H7 (cell line): ENCODE measurements around the gene HACD2. TPM values are rescaled to one million over a fixed set of nuclear protein-coding genes. Genes with fewer than 3 reads are reported as not detected.
A peak's percentile ranks its signal among the peaks of the same experiment; 100 is the strongest.

Experiments used
- DNase-seq: peaks from one replicate; pipeline ENCODE4 v3.0.0; 2012
- H3K27me3 ChIP-seq: 2 replicates; pipeline ENCODE4 v1.6.0; 2011; ENCODE audit warnings: mild to moderate bottlenecking, low read length; ENCODE audit not compliant: control insufficient read depth, insufficient read depth
- H3K36me3 ChIP-seq: replicated peaks from 2 replicates; pipeline ENCODE4 v1.5.1; 2011; ENCODE audit warnings: low read length; ENCODE audit not compliant: control insufficient read depth, insufficient read depth
- H3K4me3 ChIP-seq: 2 replicates; pipeline ENCODE4 v1.5.1; 2011; ENCODE audit warnings: low read depth, mild to moderate bottlenecking, control low read depth, low read length, moderate library complexity; ENCODE audit not compliant: insufficient read depth
- total RNA-seq: library from RNA; depleted of rRNA; stranded (reverse); fragments of >200 nt; shearing (Covaris generic); gene quantifications from 2 replicates; pipeline ENCODE4 v1.2.3, GENCODE V29; 2014

The HACD2 gene
- total RNA-seq, 1 experiment from 2014 or later: 17.2 TPM

DNA sequence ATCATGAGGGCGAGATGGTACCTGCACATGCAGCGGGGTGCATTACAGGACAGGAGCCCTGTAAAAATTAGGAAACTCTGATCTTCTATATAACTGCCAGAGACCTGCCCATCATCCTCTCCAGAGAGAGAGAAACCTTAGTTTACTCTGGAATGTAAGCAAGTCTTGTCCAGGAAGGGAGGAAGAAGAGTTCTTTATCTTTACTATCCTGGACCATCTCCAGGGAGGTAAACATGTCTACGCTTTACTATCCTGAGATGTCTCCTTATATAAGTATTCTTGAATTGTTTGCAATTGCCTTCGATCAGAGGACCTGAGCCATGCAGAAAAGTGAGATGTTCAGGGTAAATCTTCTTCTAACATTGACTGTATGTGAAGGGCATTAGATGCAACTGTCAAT lies 12.7 kb upstream of the HACD2 start:
- H3K36me3 ChIP-seq: no peaks in the 10 kb centered on the region
- DNase-seq: no peak
- no peaks in the 10 kb centered on the region for H3K27me3 ChIP-seq
- no peak overlapping the region for H3K4me3 ChIP-seq

DNA sequence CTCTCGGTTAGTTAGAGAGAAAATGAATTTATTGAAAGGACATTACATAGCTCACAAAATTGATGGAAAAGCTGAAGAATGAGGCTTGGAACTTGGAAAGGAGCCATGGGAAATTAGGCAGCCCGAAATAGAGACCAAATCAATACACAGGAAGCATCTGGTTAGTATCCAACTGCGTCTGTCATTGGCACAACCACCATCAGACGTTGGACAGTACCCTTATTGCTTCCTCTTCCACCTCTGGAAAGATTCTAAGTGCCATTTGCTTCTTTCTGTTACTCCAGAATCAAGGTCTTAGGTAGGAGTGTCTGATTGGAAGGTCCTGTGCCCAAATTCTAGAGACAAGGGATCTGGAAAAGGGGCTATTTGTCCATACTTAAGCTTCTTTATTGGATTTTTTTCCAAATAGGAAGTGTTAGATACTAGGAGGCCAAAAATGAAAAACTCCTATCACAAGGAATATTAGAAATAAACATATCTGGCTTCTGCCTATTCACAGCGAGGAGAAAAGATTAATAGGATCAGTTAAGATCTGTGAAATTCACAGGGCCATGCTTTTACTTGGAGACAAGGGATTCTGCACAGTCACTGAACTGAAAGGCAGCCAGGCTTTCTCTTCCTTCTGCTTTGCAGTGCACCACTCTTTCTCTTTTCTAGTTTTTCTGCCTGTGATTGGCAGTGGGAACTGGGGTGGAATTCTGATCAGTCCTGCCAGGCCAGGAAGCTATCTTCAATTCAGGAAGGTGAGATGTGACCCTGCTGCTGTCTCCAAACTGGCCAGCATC lies 10.7 kb upstream of the HACD2 start:
- Histone ChIP-seq H3K36me3 (no peaks in the 10 kb centered on the region; the same call in 1 of the 2 replicates), H3K27me3 (no peaks in the 10 kb centered on the region), H3K4me3 (no peak overlapping the region)
- no peak for DNase-seq

DNA sequence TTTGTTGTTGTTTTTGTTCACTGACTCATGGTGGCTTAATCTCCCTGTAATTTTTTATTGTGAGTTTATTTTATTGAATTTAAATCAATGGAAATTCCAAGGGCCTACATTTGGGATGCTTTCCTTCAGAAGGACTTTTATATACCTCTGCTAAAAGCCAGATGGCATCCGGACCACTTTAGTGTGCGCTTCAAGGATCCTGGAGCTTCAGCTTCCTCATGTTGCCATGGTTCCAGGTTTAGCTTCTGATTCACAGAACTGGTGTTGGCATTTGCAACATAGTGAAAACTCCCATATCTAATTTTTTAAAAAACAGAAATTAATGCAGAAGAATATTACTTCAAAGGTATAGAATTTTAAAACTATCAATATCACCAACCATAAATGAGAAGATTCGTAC lies 8.5 kb upstream of the HACD2 start:
- Histone ChIP-seq H3K4me3 (no peak overlapping the region), H3K36me3 (no peaks in the 10 kb centered on the region; the same call in 1 of the 2 replicates), H3K27me3 (no peaks in the 10 kb centered on the region)
- no peak for DNase-seq

DNA sequence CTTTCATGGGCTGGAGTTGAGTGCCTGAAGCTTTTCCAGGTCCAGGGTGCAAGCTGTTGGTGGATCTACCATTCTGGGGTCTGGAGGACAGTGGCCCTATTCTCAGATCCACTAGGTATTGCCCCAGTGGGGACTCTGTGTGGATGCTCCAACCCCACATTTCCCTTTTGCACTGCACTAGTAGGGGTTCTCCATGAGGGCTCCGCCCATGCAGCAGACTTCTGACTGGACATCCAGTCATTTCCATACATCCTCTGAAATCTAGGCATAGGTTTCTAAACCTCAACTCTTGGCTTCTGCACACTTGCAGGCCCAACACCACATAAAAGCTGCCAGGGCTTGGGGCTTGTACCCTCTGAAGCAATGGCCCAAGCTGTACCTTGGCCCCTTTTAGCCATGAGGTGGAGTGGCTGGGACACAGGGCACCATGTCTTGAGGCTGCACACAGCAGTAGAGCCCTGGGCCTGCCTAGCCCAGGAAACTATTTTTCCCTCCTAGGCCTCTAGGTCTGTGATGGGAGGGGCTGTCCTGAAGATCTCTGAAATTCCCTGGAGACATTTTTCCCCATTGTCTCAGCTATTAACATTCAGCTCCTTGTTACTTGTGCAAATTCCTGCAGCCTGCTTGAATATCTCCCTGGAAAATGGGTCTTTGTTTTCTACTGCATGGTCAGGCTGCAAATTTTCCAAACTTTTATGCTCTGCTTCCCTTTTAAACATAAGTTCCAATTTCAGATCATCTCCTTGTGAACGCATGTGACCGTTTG lies 6.0 kb upstream of the HACD2 start:
- no peaks in the 10 kb centered on the region; the same call in 1 of the 2 replicates for H3K36me3 ChIP-seq
- no peak for DNase-seq
- no peaks in the 10 kb centered on the region for H3K27me3 ChIP-seq
- H3K4me3 ChIP-seq: no peak overlapping the region

DNA sequence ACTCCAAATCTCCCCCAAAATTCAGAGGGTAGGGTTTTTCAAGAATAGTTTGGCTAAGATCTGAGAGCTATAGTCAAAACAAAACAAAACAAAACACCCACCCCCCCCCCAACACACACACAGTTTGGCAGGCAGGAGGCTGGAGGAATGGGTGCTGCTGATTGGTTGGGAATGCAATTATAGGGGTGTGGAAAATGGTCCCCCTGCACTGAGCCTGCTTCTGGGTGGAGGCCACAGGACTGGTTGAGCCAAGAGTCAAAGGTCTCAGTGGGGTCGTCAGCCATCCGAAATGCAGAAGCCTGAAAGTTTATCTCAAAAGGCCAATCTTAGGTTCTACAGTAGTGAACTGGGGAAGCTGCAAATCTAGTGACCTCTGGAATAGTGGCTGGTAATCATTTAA lies 2.5 kb upstream of the HACD2 start:
- Histone ChIP-seq H3K27me3 (no peaks in the 10 kb centered on the region), H3K4me3 (no peak overlapping the region)
- DNase-seq: no peak

DNA sequence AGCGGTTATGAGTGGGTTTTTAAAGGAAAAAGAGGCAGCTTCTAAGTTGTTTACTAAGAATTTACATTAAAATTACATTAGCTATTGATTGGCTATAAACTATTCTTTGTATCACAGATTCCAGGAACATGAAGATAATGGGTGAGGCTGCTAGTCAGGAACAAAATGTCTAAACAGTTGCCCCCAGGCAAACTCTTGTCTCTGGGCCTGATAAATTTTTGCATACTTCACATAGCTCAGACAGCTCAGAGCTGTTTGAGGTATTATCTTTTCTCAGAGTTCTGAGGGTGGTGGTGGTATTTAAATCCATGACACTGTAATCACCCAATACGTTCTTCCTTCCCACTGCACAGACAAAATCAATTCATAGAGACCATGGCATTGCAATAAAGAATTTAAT lies 2.1 kb upstream of the HACD2 start:
- Histone ChIP-seq H3K36me3 (no peaks in the 10 kb centered on the region; the same call in 1 of the 2 replicates), H3K4me3 (no peak overlapping the region), H3K27me3 (no peaks in the 10 kb centered on the region)
- no peak for DNase-seq

More for the DNA sequence above, 2.5 kb upstream of the HACD2 start:
- H3K36me3 ChIP-seq: no peaks in the 10 kb centered on the region; the same call in 1 of the 2 replicates

DNA sequence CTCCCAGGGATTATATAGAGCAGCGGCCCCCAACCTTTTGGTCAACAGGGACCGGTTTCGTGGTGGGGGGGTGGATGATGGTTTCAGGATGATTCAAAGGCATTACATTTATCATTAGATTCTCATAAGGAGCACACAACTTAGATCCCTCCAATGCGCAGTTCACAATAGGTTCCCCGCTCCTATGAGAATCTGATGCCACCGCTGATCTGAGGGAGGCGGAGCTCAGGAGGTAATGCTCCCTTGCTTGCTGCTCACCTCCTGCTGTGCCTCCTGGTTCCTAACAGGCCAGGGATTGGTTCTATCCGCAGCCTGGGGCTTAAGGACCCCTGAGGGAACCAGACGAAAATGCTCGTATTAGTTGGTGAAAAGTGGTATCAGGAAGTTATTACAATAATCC lies 1.3 kb upstream of the HACD2 start:
- no peaks in the 10 kb centered on the region for H3K27me3 ChIP-seq
- peak; percentile 21 for DNase-seq
- H3K36me3 ChIP-seq: no peaks in the 10 kb centered on the region; the same call in 1 of the 2 replicates
- H3K4me3 ChIP-seq: peak overlapping the region; percentile 65

DNA sequence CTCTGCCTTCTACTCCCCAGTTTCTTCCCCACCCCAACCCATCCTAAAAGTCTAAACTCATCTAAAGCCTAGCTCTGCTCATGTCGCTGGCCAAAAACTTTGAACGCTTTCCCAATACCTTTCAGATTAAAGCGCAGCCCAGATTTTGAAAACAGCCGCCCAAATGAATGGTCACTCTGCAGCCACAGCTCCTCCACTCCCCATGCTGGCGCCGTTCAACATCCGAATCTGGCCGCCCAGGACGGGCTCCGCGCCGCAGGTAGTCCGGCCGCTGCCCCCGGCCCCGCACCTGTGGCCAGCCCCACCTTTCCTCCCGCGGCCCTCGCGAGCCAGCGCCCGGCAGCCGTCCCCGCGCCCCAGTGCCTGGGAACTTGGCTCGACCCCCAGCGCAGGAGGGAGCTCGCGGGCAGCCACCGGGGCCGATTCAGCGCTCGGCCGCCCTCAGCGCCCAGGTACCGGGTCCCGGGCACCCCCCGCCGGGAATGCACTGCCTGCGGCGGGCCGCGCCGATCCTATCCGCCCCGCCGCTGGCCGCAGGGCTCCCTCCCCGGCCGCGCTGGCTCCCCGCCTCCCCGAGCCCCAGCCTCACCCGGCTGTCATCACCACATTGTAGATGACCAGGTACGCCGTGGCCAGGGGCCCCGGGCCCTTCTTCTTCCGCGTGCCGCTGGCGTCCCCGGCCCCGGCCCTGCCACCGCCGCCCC lies 417 bp downstream of the HACD2 start:
- no peaks in the 10 kb centered on the region for H3K36me3 ChIP-seq
- H3K4me3 ChIP-seq: peak overlapping the region; percentile 65
- DNase-seq: peak; percentile 86
- no peaks in the 10 kb centered on the region for H3K27me3 ChIP-seq

DNA sequence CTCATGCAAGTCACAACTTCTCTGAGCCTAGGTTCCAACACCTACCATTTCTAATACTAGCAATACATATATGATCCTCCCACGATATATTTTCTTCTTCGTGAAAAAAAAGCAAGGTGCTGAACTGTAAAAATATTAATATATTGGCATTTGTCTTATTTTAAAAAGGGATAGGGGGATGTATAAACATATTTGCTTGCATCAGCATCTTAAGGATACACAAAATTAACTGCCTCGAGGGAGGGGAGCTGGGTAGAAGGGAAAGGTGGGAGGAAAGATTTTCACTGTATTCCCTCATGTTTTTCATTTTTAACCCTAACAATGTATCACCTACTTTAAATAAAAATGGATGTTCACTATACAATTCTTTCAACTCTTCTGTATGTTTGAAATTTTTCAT lies 1.3 kb downstream of the HACD2 start:
- Histone ChIP-seq H3K36me3 (no peaks in the 10 kb centered on the region; the same call in 1 of the 2 replicates), H3K27me3 (no peaks in the 10 kb centered on the region), H3K4me3 (peak overlapping the region; percentile 65; the same call in 1 of the 2 replicates)
- DNase-seq: no peak

DNA sequence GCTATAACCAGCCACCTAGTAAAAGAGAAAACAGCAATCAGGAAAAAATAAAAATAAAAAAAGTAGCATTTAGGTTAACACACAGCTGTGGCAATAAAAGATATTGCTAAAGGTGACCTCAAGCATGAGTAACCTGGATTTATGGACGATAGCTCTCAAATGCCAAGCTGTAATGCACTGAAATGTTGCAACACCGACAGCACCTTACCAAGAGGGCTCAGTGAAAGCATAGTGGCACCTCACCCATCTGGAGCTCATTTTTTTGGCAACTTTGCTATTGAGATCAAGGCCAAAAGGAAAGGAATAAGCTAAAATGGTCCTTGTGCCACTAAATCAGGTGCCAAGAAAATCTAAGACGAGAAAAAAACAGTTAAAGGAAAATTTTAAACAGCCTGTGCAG lies 2.5 kb downstream of the HACD2 start:
- Histone ChIP-seq H3K27me3 (no peaks in the 10 kb centered on the region), H3K36me3 (no peaks in the 10 kb centered on the region; the same call in 1 of the 2 replicates), H3K4me3 (no peak overlapping the region)
- DNase-seq: no peak

DNA sequence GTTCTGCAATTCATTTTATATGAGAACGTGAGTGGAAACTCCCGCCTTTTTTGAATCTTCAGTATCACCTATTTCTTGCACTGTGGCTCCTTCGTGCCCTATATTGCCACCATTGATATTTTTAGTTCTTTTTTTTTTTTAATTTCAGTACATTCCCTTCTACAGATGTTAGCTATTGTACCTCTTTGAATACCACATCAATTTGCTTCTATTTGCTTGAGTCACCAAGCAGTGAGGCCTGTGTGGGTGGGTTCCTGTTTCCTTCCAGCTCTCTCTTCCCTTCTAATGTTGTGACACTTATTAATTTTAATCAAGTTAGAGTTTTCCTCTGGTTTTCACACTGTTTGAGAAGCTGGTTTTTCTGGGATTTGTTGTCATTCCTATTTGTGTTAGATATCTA lies 8.7 kb downstream of the HACD2 start:
- no peak for DNase-seq
- H3K27me3 ChIP-seq: no peaks in the 10 kb centered on the region
- peaks cover 1% of the 10 kb centered on the region; the same call in 1 of the 2 replicates for H3K36me3 ChIP-seq
- no peak overlapping the region for H3K4me3 ChIP-seq

DNA sequence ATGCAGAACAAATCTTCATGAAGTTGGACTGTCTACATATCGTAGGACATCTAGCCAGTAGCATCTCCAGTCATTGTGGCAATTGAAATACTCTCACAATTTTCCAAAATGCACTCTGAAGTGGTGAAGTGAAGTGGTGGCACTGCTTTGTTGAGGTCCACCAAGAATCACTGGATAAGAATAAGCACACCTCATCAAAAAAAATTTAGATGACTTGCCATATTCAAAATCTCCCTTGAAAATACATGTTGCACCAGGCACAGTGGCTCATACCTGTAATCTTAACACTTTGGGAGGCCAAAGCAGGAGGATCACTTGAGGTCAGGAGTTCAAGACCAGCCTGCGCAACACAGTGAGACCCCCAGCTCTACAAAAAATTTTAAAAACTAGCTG lies 12.9 kb downstream of the HACD2 start:
- H3K36me3 ChIP-seq: 0 out of 2 replicates have a peak, but pooled peaks cover 1% of the 10 kb centered on the region
- H3K4me3 ChIP-seq: no peak overlapping the region
- DNase-seq: no peak
- no peaks in the 10 kb centered on the region for H3K27me3 ChIP-seq

DNA sequence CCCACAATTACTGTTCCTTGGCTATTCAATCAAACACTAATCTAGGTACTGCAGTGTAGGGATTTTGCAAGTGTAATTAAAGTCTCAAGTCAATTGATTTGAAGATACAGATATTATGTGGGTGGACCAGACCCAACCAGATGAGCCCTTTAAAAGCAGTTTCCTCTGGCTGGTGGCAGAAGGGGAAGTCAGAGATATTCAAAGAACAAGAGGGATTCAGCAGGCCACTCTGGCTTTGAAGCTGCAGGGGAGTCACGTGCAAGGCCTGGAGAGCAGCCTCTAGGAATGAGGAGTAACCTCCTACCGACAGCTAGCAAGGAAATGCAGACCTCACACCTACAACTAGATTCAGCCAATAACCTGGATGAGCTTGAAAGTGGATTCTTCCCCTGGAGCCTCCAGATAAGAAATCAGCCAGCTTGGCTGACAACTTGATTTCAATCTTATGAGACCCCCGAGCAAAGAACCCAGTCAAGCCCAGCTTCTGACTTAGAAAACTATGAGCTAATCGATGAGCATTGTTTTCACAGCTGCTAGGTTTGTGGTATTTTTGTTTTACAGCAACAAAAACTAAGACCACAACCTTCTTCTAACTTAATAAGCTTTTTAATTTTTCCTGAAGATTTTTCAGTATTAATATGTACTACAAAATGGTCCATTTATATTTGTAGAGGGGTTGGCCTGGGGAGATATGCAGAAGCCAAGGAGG lies 13.4 kb downstream of the HACD2 start:
- H3K27me3 ChIP-seq: no peaks in the 10 kb centered on the region
- DNase-seq: peak; percentile 72
- no peaks in the 10 kb centered on the region for H3K36me3 ChIP-seq
- H3K4me3 ChIP-seq: no peak overlapping the region

DNA sequence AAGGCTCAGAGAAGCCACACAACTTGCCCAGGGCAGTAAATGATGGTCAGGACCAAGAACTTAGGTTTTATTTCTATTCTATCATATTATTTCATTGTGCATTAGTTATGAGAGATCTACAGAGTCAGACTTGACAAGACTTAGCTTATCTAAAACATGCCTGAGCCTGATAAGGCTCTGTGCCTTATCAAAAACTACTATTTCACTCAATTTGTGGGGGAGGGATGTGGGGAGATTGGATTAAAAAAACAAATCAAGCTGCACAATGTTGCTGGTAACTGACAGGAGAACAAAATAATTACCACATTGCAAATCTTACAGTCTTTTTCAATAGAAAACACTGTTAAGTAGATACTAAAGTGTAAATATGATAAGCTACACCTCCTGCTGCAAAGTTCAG lies 16.0 kb downstream of the HACD2 start:
- no peaks in the 10 kb centered on the region for H3K36me3 ChIP-seq
- H3K27me3 ChIP-seq: no peaks in the 10 kb centered on the region
- no peak overlapping the region for H3K4me3 ChIP-seq
- no peak for DNase-seq
